NCI-H2227 (cell line): Measurements from ENCODE around the gene OGFR.

Experiments used
- DNase-seq: peaks from one replicate; lab custom pipeline; 2025; ENCODE audit not compliant: unreplicated experiment; lab: John Stamatoyannopoulos, UW

Gene OGFR

DNA sequence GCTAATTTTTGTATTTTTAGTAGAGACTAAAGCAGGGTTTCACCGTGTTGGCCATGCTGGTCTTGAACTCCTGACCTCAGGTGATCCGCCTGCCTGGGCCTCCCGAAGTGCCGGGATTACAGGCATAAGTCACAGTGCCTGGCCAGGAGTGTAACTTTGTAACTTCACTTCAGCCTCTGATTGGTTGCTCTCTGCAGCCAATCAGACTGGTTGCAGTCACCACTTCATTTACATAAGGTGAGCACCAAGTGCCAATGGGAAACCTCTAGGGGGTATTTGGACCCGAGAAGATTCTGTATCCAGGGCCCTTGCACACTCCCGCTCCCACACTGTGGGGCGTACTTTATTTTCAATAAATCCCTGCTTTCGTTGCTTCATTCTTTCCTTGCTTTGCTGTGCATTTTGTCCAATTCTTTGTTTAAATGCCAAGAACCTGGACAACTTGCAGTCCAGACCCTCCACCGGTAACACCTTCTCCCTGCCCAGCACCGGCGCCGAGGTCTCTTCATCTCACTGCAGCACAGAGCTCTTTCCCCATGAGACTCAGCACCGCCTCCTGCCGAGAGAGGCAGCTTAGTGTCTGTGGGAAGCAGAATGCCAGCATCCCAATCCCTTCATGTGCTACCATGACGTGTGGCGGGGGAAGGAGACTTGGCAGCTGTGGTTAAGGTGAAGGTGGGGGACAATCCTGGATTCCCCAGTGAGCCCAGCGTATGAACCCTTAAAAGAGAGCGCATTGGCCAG, 22.3 kb upstream of the OGFR start:
- no peak for DNase-seq

DNA sequence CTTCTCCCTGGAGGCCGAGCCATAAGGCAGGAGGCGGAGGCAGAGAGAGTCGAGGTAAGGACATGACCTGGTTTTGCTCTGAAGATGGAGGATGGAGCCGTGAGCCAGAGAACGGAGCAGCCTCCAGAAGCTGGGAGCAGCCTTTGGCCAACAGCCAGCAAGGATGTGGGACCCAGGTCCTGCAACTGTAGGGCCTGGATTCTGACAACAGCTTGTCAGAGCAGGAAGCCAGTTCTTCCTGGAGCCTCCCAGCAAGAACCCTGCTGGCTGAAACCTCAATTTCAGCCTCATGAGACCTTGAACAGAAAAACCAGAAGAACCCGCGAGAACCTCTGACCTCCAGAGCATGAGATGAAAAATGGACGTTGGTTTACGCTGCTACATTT, 21.7 kb upstream of the OGFR start:
- DNase-seq = no peak

DNA sequence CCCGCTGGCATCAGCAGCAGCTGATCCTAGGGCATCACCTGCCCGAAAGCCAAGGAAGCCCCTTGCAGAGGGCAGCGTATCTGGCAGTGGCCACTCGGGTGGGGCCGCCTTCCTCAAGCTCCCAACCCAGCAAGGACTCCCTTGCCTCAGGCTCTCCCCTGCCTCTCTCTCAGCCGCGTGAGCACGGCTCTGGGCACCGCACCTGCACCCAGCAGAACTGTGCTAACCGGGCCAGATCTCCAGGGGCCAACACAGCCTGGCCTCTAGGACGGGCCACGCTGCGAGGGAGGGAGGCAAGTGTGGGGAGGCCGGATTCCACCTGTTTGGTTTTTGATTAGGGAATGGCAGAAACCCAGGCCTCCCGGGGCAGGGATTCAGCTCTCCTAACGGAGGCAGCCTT, 20.1 kb upstream of the OGFR start:
- DNase-seq = no peak

DNA sequence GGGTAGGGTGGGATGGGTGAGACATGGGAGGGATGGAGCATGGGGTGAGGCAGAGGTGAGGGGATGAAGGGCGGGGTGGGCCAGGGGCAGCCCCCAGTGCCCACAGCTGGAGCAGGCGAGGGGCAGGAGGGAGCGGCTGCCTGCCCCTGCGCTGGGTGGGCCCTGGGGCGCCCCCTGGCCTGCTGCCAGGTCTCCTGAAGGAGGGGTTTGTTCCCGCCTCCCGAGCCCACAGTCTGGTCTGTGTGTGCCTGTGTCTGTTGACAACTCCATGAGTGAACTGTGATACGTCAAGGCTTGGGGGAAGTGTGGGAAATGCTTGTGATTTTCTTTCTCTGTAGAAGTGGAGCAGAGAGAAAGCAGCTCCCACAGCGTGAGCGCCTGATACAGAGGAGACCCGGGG, 19.2 kb upstream of the OGFR start:
- DNase-seq = no peak

DNA sequence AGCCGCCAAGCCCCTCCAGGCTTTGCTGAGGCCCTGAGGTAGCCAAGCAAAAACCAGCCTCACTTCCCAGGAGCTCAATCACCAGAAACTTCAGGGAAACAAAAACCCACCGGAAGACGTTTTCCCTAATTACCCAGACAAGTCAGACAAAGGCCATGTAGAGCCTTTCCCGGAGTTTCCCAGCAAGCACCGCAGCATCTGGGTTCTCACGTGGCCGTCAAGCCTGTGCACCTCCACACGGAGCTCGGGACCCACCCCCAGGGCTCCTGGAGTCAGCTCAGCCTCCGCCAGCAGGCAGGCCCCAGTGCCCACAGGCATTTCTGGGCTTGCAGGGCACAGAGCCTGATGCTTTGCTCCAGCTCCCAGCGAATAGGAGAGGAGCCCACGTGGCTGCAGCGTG, 18.5 kb upstream of the OGFR start:
- DNase-seq = no peak

DNA sequence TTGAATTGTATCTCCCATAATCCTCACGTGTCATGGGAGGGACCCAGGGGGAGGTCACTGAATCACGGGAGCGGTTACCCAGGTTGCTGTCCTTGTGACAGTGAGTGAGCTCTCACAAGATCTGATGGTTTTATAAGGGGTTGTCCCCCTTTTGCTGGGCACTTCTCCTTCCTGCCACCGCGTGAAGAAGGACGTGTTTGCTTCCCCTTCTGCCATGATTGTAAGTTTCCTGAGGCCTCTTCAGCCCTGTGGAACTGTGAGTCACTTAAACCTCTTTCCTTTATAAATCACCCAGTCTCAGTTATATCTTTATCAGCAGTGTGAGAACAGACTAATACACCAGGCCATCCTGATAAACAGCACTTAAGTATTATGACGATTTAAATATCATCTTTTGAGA, 17.3 kb upstream of the OGFR start:
- no peak for DNase-seq

DNA sequence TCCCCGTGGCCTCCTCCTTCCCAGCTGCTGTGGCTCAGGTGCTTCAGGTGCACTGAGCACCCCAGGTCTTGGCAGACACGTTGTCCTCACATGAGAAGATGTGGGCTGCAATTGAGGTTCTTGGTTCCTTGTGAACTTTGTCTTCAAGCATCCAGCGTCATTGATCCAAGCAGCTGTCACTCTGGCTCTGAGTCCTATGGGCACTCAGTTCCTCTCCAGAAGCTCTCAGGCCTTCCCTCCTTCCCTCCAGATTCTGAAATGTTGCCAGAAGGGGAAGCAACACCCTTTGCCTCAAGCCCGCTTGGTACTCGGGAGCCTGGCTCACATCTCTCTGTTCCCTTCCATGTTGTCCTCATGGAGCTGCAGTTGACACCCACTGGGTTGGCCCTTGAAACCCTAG, 16.8 kb upstream of the OGFR start:
- DNase-seq = no peak

DNA sequence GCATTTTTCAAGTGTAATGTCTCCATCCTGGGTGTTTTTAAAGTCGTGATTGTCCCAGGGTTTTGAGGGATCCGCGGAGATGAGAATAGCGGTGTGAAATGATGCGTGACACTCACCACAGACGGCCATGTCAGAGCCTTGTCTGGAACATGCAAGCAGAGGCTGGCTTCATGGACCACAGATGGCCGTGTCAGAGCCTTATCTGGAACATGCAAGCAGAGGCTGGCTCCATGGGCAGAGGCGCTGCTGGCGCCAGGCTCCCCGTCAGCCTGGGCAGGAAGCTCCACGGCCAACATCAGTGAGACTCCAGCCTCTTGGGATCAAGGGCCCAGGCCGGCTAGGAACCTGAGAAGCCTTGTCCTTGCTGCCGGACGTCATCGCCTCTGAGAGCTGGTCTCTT, 16.0 kb upstream of the OGFR start:
- DNase-seq = no peak

DNA sequence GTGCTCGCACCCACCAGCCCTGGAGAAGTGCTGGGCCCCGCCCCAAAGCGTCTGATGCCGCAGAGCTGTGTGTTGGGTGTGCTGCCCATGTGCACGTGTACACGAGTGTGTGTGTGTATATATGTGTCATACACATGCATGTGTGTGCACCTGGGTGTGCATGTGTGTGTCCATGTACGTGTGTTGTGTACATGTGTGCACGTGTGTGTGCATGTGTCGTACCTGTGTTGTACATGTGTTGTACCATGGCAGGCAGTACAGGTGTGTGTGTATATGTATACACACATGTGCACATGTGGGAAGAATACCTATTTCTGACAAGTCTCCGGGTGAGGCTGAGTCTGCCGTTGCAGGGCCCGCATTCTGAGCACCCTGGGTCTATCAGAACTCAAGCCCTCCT, 14.6 kb upstream of the OGFR start:
- DNase-seq = no peak

DNA sequence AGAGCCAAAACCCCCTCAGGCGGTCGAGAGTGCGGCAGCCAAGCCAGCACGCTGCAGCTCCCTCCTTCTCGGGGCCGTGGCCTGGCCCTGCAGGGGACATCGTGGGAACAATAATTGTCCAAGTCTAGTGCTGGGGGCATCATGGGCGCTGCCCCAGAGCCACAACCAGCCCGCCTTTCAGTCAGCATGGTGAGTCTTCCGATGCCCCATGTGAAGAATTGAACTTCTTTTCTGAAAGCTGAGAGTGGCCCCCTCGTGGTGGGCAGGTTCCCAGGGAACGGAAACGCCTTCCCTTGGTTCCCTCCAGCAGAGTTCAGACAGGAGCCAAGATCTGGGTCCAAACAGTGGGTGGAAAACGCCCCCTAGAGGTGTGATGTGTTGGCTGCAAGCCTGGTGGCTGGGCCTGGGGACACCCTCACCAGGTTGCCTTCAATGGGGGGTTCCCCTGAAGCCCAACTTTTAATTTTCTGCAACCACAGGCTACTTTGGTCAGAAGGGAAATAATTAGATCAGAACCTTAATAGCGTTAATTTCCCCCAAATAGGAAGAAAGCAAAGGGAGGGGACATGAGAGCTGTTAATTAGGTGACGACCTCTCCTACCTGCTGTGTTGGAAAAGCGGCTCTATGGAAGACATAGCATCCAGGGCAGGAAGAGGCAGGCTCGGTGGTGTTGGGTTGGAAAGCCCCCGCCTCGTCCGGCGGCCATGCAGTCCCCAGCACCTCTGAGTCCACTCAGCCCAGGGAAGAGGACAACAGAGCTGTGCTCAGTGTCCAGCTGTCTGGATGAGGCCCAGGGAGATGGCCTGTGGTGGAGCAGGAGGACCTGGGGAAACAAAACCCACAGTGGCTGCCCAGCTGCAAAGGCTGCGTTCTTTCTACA, 13.1 kb upstream of the OGFR start:
- DNase-seq = peak; percentile 93

DNA sequence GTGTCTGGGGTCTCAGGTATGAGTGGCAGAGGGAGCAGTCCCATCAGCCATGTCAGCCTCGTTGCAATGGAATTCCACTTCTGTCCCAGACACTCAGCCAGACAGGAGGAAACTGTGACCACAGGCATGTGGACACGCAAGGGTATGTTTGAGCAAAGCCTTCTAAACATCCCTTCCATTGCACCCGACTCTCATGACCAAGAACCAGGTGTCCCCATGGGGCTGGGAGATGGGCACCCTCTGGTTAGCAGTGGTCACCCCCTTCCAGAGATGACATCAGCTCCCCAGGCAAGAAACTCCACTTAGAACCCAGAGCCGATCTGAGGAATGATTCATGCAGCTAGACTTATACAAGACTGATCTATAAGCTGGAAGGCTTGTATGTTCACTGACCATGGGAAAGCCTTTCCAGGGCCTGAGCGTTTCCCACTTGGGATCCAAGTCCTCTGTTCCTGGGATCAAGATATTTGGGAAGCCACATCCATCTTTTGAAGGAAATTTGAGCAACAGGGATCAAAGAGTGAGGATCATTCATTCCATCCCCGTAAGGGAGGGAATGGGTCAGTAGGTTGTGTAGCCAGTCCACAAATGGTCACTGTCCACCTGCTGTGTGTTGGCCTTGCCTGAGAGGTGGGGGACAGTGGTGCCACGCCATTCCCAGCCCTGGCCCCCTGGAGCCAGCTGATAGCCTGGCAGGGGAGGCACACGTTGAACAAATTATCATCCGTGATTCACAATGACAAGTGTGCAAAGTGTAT, 12.3 kb upstream of the OGFR start:
- no peak for DNase-seq

DNA sequence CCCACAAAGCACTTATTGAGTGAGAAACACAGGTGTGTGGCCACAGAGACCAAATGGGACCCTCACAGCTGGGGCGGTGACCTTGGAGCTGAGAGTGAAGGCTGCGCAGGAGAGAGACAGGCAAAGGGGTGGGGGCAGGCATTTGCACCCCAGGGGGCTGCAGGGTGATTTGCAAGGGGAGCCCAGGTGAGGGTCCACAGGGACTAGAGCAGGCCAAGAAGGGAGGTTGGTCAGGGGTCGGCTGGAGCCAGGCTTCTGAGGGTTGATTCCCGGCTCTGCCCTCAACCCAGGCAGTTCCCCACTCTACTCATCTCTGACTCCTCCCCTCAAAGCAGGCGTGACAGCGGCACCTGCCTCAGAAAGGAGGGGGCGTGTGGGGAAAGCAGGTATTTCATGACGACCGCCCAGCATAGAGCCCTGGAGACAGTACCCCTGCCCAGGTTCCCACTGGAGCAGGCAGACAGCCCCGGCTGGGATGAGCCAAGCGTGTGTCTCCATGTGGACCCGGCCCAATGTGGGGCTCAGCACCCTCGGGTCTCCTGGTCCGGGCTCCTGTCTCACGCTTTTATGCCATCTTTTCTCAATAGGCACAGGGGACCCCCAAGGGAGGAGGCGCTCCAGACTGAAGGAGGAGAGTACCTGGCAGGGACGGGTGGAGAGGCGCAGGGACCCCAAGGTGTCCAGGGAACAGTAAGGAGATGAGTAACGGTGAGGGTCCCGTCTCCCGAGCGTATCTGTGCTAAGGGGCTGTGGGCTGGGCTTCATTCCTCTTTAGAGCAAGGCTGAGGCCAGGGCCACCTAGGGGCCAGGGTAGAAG, 11.5 kb upstream of the OGFR start:
- no peak for DNase-seq

DNA sequence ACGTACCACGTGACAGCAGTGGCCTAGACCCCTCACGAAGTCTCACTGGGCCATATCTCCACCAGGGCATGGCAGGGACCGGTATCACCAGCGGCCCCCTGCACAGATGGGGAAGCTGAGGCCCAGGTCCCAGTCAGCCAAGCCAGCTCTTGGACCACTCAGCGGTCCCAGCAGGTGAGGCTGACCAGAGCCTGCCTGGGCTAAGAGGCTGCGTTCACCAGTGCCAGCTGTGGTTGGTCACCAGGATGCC, 11.0 kb upstream of the OGFR start:
- DNase-seq = no peak

DNA sequence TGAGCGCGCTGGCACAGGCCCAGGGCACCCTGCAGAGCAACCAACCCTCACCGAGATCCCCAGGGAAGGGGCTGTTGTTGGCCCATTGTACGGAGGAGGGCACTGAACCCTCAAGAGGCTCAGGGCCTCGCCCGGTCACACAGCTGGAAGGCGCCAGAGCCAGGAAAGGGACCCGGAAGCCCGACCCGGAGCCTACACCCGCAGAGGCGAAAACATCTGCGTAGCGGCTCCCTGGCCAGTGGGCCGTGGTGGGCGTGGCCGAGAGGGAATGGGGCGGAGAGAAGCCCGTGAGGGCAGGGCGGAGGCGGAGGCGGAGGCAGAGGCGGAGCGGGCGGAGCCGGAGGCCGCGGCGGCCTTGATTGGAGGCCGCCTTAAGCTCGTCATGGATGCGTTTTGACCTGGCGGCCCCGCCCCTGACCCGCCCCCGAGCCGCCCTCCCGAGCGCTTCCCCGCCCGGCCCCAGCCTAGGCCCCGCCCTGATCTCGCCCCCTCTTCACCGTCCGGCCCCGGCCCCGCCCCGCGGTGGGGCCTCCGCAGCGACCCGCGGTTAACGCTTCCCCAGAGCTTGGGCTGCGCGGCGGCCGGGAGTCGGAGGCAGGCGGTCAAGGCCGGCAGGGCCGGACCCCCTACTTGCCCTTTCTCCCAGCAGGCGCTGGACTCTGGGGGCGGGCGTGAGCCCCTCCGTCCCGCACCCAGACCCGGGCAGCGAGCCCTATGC, 10.5 kb upstream of the OGFR start:
- DNase-seq = peak; percentile 98

DNA sequence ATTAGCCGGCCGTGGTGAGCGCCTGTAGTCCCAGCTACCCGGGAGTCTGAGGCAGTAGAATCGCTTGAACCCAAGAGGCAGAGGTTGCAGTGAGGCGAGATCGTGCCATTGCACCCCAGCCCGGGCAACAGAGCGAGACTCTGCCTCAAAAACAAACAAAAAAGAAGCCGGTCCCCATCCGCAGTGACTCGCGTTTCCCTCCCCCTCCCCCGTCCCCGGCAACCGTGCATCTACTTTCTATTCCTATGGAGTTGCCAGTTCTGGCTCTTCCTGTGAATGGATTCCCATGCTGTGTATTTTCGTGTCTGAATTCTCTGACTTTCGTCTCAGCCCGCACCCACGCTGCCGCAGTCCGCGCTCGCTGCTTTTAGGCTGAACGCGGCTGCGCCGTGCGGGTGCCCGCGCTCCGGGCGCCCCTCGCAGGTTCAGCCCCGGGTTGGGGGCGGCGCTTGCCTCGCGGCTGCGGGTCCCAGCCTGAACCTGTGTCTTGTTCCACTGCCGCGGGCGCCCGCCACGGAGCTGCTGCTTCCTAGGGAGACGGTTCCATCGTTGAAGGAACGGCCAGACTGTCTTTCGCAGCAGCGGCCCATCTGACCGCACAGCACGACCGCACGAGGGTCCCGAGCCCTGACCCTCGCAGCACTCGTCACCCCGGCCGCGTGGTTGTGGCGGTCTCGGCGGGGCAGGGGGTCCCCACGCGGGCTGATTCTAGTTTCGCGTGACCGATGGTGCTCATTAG, 9.4 kb upstream of the OGFR start:
- DNase-seq = peak; percentile 91

DNA sequence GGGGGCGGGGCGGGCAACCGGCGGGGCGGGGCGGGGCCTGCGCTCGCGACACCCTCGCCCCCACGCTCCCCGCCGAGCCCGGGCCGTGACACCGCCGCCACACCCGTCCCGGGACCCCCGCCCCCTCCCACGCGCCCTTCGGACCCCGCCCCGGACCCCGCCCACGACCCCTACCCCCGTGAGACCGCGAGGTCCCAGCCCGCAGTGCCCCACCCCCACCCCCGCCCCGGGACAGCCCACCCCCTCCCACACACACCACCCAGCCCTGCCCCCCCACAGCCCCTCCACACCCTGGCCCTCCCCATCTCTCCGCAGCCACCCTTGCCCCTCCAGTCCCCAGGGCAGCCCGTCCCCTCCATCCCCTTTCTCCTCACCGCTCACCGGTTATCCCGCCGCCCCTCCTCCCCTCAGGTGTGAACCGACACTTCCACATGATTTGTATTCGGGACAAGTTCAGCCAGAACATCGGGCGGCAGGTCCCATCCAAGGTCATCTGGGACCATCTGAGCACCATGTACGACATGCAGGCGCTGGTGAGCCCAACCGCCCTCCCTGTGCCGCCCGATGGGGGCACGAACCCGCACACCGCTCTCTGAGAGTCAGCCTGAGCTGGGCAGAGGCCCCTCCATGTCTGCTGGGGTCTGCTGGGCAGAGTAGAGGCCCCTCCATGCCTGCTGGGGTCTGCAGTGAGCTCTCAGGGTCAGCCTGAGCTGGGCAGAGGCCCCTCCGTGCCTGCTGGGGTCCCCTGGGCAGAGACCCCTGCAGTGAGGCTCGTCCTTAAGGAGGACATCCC, 7.7 kb upstream of the OGFR start:
- no peak for DNase-seq

DNA sequence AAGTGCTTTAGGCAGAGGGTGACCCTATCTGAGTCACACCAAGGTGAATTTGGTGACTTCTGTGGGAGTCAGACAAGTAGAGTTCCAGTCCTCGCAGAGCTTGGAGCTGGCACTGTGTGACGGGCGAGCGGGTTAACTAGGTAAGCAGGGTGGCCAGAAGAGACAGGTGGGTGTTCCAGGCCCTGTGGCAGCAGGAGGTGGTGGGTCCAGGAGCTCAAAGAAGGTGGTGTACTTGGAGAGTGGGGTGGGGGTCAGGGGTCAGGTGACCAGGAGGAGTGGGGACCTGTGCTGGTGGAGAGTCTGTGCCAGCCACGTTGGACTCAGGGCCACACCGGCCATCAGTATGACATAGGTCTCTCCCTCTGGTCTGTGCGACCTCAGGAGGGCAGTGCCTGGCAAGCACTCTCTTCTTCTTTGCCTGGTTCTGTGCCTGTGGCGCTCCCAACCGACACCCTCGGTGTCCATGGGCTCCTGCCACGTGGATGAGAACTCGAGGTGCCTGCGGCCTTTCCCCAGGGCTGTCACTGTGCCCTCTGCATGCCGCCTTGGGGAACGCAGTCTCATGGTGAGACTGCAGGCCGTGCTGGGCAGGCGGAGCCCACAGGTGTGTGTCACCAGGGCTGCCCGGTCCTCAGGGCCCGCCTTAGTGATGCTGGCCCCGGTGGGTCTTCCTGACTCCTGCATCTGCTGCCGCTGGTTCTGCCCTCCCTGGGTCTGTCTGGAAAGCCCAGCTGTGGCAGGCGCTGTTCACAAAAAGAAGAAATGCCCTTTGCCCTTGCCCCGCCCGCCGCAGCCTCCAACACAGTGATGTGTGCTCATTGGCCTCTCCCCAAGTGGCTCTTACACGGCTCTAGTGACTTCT, 6.7 kb upstream of the OGFR start:
- no peak for DNase-seq

DNA sequence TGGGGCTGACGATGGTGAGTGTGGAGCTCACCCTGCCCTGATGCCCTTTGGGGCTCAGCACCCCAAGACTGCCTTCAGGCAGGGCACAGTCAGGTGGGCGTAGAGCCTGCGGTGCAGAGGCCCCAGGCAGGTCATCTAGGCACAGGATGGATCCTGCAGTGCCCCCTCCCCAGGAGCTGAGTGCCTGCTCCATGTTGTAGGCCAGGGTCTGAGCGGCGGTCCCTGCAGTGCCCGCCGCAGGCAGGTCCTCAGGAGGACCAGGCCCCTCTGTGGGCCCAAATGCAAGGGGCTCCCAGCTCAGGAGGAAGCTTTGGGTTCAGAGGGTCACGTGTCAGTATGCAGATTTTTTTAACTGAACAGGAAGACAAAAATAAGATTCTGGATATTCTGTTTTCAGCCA, 5.6 kb upstream of the OGFR start:
- DNase-seq = no peak
